ENCODE data around the gene MECP2. TPM values are rescaled to one million over a fixed set of nuclear protein-coding genes. Genes with fewer than 3 reads are reported as not detected.

The MECP2 gene
- total RNA-seq, 1 donor from 2014 or later = 60.0 TPM

DNA sequence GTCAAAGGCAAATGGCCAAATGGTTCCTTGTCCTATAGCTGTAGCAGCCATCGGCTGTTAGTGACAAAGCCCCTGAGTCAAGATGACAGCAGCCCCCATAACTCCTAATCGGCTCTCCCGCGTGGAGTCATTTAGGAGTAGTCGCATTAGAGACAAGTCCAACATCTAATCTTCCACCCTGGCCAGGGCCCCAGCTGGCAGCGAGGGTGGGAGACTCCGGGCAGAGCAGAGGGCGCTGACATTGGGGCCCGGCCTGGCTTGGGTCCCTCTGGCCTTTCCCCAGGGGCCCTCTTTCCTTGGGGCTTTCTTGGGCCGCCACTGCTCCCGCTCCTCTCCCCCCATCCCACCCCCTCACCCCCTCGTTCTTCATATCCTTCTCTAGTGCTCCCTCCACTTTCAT, 42.7 kb upstream of the MECP2 start:
- TF ChIP-seq, protein P1, sequence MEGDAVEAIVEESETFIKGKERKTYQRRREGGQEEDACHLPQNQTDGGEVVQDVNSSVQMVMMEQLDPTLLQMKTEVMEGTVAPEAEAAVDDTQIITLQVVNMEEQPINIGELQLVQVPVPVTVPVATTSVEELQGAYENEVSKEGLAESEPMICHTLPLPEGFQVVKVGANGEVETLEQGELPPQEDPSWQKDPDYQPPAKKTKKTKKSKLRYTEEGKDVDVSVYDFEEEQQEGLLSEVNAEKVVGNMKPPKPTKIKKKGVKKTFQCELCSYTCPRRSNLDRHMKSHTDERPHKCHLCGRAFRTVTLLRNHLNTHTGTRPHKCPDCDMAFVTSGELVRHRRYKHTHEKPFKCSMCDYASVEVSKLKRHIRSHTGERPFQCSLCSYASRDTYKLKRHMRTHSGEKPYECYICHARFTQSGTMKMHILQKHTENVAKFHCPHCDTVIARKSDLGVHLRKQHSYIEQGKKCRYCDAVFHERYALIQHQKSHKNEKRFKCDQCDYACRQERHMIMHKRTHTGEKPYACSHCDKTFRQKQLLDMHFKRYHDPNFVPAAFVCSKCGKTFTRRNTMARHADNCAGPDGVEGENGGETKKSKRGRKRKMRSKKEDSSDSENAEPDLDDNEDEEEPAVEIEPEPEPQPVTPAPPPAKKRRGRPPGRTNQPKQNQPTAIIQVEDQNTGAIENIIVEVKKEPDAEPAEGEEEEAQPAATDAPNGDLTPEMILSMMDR (IDR thresholded peaks at IDR 0.05; ENCODE audit: partially characterized antibody, unreplicated experiment) = no peak
- DNase-seq = no peak
- peaks cover 8% of the 10 kb centered on the region for H3K4me1 Mint-ChIP-seq (ENCODE audit: low read depth, unreplicated experiment)
- H3K9me3 Mint-ChIP-seq (ENCODE audit: unreplicated experiment) = no peaks in the 10 kb centered on the region
- no peaks in the 10 kb centered on the region for H3K36me3 Mint-ChIP-seq (ENCODE audit: unreplicated experiment)
- no peak overlapping the region for H3K4me3 Mint-ChIP-seq (ENCODE audit: unreplicated experiment)
- H3K27ac Mint-ChIP-seq (ENCODE audit: unreplicated experiment) = no peak overlapping the region
- H3K27me3 Mint-ChIP-seq (ENCODE audit: unreplicated experiment) = no peaks in the 10 kb centered on the region

DNA sequence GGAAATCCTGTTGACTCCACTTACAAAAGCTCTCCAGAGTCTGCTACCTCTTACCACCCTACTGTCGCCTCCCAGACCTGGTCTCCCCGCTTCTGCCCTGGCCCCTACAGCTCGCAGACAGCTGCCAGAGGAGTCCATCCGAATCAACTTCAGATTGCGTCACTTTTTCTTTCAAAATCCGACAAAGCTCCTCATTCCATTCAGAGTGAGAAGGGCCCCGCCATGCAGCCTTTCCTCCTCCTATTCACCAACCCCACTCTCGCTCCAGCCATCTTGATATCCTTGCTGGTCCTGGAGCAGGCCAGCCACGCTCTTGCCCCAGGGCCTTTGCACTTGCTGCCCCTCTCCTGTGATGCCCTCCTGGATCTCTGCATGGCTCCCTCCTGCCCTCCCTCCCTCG, 41.3 kb upstream of the MECP2 start:
- no peaks in the 10 kb centered on the region for H3K27me3 Mint-ChIP-seq (ENCODE audit: unreplicated experiment)
- H3K4me3 Mint-ChIP-seq (ENCODE audit: unreplicated experiment) = no peak overlapping the region
- no peak for DNase-seq
- TF ChIP-seq, protein P1 (IDR thresholded peaks at IDR 0.05; ENCODE audit: partially characterized antibody, unreplicated experiment) = no peak
- H3K9me3 Mint-ChIP-seq (ENCODE audit: unreplicated experiment) = no peaks in the 10 kb centered on the region
- H3K36me3 Mint-ChIP-seq (ENCODE audit: unreplicated experiment) = no peaks in the 10 kb centered on the region
- H3K4me1 Mint-ChIP-seq (ENCODE audit: low read depth, unreplicated experiment) = peaks cover 8% of the 10 kb centered on the region
- H3K27ac Mint-ChIP-seq (ENCODE audit: unreplicated experiment) = no peak overlapping the region

DNA sequence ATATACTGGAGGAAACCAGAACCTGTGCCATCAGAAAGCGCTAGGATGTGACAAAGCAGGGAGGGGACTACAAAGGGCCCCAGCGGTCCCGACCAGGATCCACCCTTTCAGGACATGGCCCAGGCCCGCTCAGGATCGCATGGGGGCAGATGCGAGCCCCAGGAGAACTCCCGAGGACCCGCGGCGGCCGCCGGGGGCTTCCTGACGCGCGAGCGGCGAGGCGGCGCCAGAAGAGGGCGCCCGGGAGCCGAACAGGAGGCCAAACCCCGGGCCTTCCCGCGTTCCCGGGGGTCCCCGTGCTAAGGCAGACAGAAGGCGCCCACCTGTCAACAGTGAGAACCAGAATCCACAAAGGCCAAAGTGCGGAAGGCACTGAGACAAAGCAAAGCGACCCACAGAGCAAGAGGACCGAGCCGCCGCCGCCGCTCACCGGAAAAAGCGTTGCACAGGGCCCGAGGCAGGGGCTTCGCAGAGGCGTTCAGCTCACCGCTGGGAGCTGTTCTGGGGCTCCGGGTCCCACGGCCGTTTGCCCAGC, 39.2 kb upstream of the MECP2 start:
- Mint-ChIP-seq H3K4me3 (ENCODE audit: unreplicated experiment) (peak overlapping the region; percentile 63), H3K4me1 (ENCODE audit: low read depth, unreplicated experiment) (peaks cover 8% of the 10 kb centered on the region), H3K9me3 (ENCODE audit: unreplicated experiment) (no peaks in the 10 kb centered on the region), H3K36me3 (ENCODE audit: unreplicated experiment) (no peaks in the 10 kb centered on the region), H3K27me3 (ENCODE audit: unreplicated experiment) (no peaks in the 10 kb centered on the region), H3K27ac (ENCODE audit: unreplicated experiment) (peak overlapping the region; percentile 85)
- TF ChIP-seq, protein P1 (IDR thresholded peaks at IDR 0.05; ENCODE audit: partially characterized antibody, unreplicated experiment) = peak; percentile 67
- peak; percentile 85 for DNase-seq

DNA sequence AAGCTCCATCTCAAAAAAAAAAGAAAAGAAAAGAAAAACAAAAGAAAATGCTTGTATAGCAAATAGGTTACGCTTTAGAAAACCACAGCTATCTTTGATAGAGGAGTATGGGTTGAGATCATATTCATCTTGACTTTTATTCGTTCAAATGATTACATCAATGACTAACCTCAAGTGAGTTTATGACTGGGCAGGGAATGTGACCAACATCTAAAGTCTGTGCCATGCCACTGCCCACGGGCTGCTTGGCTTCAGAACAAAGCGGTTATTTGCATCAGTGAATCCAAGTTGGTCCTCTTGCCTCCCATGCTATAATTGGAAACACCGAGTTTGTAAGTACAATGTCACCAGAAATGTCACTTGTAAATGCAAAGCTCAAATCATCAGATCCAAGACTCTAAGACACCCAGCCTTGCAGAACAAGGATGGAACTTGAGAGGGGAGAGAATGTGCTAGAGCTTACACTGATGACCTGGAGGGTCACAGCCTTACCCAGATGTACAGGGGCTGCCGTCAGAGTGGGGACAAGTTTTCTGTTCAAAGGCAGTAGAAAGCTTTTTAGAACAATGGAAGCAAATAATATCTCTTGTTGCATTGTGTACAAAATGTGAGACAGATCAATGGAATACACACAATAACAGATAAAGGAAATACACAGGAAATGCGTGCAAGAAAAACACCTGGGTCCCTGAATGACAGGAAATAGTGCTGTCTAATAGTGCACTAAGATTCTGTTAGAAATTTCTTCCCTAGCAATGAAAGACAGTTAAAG, 38.1 kb upstream of the MECP2 start:
- Mint-ChIP-seq H3K36me3 (ENCODE audit: unreplicated experiment) (no peaks in the 10 kb centered on the region), H3K4me3 (ENCODE audit: unreplicated experiment) (no peak overlapping the region), H3K27ac (ENCODE audit: unreplicated experiment) (no peak overlapping the region), H3K9me3 (ENCODE audit: unreplicated experiment) (no peaks in the 10 kb centered on the region), H3K4me1 (ENCODE audit: low read depth, unreplicated experiment) (peaks cover 8% of the 10 kb centered on the region), H3K27me3 (ENCODE audit: unreplicated experiment) (no peaks in the 10 kb centered on the region)
- TF ChIP-seq, protein P1 (IDR thresholded peaks at IDR 0.05; ENCODE audit: partially characterized antibody, unreplicated experiment) = no peak
- DNase-seq = no peak

DNA sequence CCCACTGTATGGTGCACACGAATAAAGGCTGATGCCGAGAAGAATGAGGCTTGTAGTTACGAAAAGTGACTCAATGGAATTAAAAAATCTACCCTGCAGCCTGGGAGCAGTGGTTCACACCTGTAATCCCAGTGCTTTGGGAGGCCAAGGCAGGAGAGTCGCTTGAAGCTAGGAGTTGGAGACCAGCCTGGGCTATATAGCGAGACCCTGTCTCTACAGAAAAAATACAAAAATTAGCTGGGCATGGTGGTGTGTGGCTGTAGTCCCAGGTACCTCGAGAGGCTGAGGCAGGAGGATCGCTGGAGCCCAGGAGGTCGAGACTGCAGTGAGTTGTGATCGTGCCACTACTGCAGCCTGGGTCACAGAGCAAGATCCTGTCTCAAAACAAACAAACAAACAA, 34.8 kb upstream of the MECP2 start:
- Mint-ChIP-seq H3K9me3 (ENCODE audit: unreplicated experiment) (no peaks in the 10 kb centered on the region), H3K36me3 (ENCODE audit: unreplicated experiment) (no peaks in the 10 kb centered on the region), H3K27ac (ENCODE audit: unreplicated experiment) (no peak overlapping the region), H3K4me1 (ENCODE audit: low read depth, unreplicated experiment) (peaks cover 8% of the 10 kb centered on the region), H3K27me3 (ENCODE audit: unreplicated experiment) (no peaks in the 10 kb centered on the region), H3K4me3 (ENCODE audit: unreplicated experiment) (no peak overlapping the region)
- no peak for DNase-seq
- TF ChIP-seq, protein P1 (IDR thresholded peaks at IDR 0.05; ENCODE audit: partially characterized antibody, unreplicated experiment) = no peak

Measured in glutamatergic neuron (in vitro differentiated cells).